Mesenchymal stem cell (in vitro differentiated cells and primary cell): ENCODE results near the gene DRD5.

Source experiments
- DNase-seq: peaks from one replicate; pipeline ENCODE4 v3.0.0-alpha.2; 2013
- H2AFZ ChIP-seq: one replicate; pipeline ENCODE4 v1.6.1; 2013; ENCODE audit warnings: low read depth, mild to moderate bottlenecking, control low read depth, inconsistent platforms, low read length, moderate library complexity
- H2AK5ac ChIP-seq: 2 replicates; pipeline ENCODE4 v1.6.1; 2013; ENCODE audit warnings: low read length, moderate library complexity, mild to moderate bottlenecking, inconsistent platforms; ENCODE audit not compliant: severe bottlenecking
- H2BK120ac ChIP-seq: one replicate; pipeline ENCODE4 v1.6.1; 2013; ENCODE audit warnings: low read depth, mild to moderate bottlenecking, inconsistent platforms, low read length, moderate library complexity
- H2BK12ac ChIP-seq, 2 experiments: one replicate each; pipeline ENCODE4 v1.6.1; 2013; ENCODE audit warnings: inconsistent platforms in 2 of 2, low read length in 2 of 2, mild to moderate bottlenecking in 2 of 2, moderate library complexity in 2 of 2, control low read depth in 1 of 2
- H2BK15ac ChIP-seq: one replicate; pipeline ENCODE4 v1.6.1; 2013; ENCODE audit warnings: mild to moderate bottlenecking, low read depth, inconsistent platforms; ENCODE audit not compliant: poor library complexity, severe bottlenecking
- H2BK5ac ChIP-seq: 2 replicates; pipeline ENCODE4 v1.6.1; 2013; ENCODE audit warnings: low read depth, mild to moderate bottlenecking, low read length, control low read depth, inconsistent platforms; ENCODE audit not compliant: poor library complexity, severe bottlenecking
- H3K14ac ChIP-seq, 2 experiments: one replicate each; pipeline ENCODE4 v1.6.1; 2013; ENCODE audit warnings: inconsistent platforms in 2 of 2, low read length in 2 of 2, control low read depth in 1 of 2, mild to moderate bottlenecking in 1 of 2, moderate library complexity in 1 of 2
- H3K18ac ChIP-seq, 2 experiments: one replicate each; pipeline ENCODE4 v1.6.1; 2013; ENCODE audit warnings: inconsistent platforms in 2 of 2, low read length in 2 of 2, control low read depth in 1 of 2, low read depth in 1 of 2, mild to moderate bottlenecking in 1 of 2
- H3K23ac ChIP-seq, 2 experiments: one replicate each; pipeline ENCODE4 v1.6.1; 2013; ENCODE audit warnings: inconsistent platforms in 2 of 2, low read length in 2 of 2, mild to moderate bottlenecking in 2 of 2, moderate library complexity in 2 of 2, control low read depth in 1 of 2
- H3K27ac ChIP-seq: 2 replicates; pipeline ENCODE4 v1.5.1; 2013; ENCODE audit warnings: mild to moderate bottlenecking, moderate library complexity, low read length, control low read depth, inconsistent platforms; ENCODE audit not compliant: poor library complexity, severe bottlenecking
- H3K27me3 ChIP-seq, 2 experiments: 2 replicates each; pipeline versions ENCODE4 v1.6.1 to v1.7.0; 2013; ENCODE audit warnings: low read length in 2 of 2, mild to moderate bottlenecking in 2 of 2, moderate library complexity in 2 of 2, control low read depth in 1 of 2, inconsistent platforms in 1 of 2; ENCODE audit not compliant: control insufficient read depth in 1 of 2, insufficient read depth in 1 of 2
- H3K36me3 ChIP-seq, 2 experiments: 2 replicates each; pipeline versions ENCODE4 v1.6.1 to v1.7.0; 2013; ENCODE audit warnings: low read length in 2 of 2, control low read depth in 1 of 2, inconsistent platforms in 1 of 2, low read depth in 1 of 2, mild to moderate bottlenecking in 1 of 2; ENCODE audit not compliant: insufficient read depth in 2 of 2, control insufficient read depth in 1 of 2
- H3K4ac ChIP-seq, 2 experiments: one replicate each; pipeline ENCODE4 v1.6.1; 2013; ENCODE audit warnings: inconsistent platforms in 2 of 2, low read length in 2 of 2, mild to moderate bottlenecking in 2 of 2, moderate library complexity in 2 of 2, control low read depth in 1 of 2, low read depth in 1 of 2
- H3K4me1 ChIP-seq: 2 replicates; pipeline ENCODE4 v1.6.1; 2013; ENCODE audit warnings: low read depth, low read length, control low read depth; ENCODE audit not compliant: control insufficient read depth, insufficient read depth
- H3K4me2 ChIP-seq: 2 replicates; pipeline ENCODE4 v1.6.1; 2013; ENCODE audit warnings: low read length, mild to moderate bottlenecking, inconsistent platforms; ENCODE audit not compliant: poor library complexity, severe bottlenecking
- H3K4me3 ChIP-seq, 2 experiments: 2 replicates each; pipeline versions ENCODE4 v1.5.1 to v1.7.0; 2013; ENCODE audit warnings: low read length in 2 of 2, mild to moderate bottlenecking in 2 of 2, control low read depth in 1 of 2, low read depth in 1 of 2; ENCODE audit not compliant: insufficient read depth in 1 of 2
- H3K79me1 ChIP-seq: replicated peaks from 2 replicates; pipeline ENCODE4 v1.6.1; 2013; ENCODE audit warnings: mild to moderate bottlenecking, control low read depth, low read length, inconsistent platforms; ENCODE audit not compliant: poor library complexity, severe bottlenecking
- H3K9ac ChIP-seq: 2 replicates; pipeline ENCODE4 v1.7.0; 2013; ENCODE audit warnings: mild to moderate bottlenecking, low read length, moderate library complexity
- H3K9me3 ChIP-seq: 2 replicates; pipeline ENCODE4 v1.7.0; 2013; ENCODE audit warnings: mild to moderate bottlenecking, low read length; ENCODE audit not compliant: control insufficient read depth
- H4K8ac ChIP-seq: one replicate; pipeline ENCODE4 v1.6.1; 2013; ENCODE audit warnings: inconsistent platforms, mild to moderate bottlenecking, low read length, moderate library complexity
- H4K91ac ChIP-seq: one replicate; pipeline ENCODE4 v1.6.1; 2013; ENCODE audit warnings: mild to moderate bottlenecking, low read length, inconsistent platforms
- WGBS: methylation state at CpG from one replicate; pipeline ENCODE4 v1.1.7; 2013; ENCODE audit warnings: mixed read lengths; 5-methylcytosine and 5-hydroxymethylcytosine counted together

Gene DRD5

GRCh38 chr4:9825049-9825448, 43.6 kb downstream of the DRD5 start:
- Histone ChIP-seq H3K27me3 (no peaks in the 10 kb centered on the region), H2BK5ac (no peak overlapping the region), H3K9me3 (no peaks in the 10 kb centered on the region), H3K14ac (no peak overlapping the region), H3K4me2 (no peak overlapping the region), H2AFZ (no peak overlapping the region), H3K4me3 (no peak overlapping the region), H3K27ac (no peak overlapping the region), H4K91ac (no peak overlapping the region), H2BK15ac (no peak overlapping the region), H3K9ac (no peak overlapping the region), H2BK120ac (no peak overlapping the region), H4K8ac (no peak overlapping the region), H3K18ac (no peak overlapping the region), H3K4me1 (no peaks in the 10 kb centered on the region), H2AK5ac (no peak overlapping the region), H3K36me3 (no peaks in the 10 kb centered on the region), H2BK12ac (no peak overlapping the region), H3K79me1 (no peaks in the 10 kb centered on the region), H3K23ac (no peak overlapping the region), H3K4ac (no peak overlapping the region)
- WGBS = 72% methylated on average over 3 of the region's 3 CpGs
- no peak for DNase-seq

- no peaks in the 10 kb centered on the region for H3K9me3 ChIP-seq
- no peak overlapping the region for H2BK120ac ChIP-seq
- no peak overlapping the region for H3K4me3 ChIP-seq
- no CpG with 5 or more reads among the region's 1 CpG for WGBS
- no peak overlapping the region for H3K18ac ChIP-seq
- no peak overlapping the region for H3K23ac ChIP-seq
- no peak overlapping the region for H3K4me2 ChIP-seq
- no peak overlapping the region for H4K8ac ChIP-seq
- no peak overlapping the region for H2BK5ac ChIP-seq
- H2AK5ac ChIP-seq = no peak overlapping the region
- no peak overlapping the region for H2AFZ ChIP-seq
- H3K27me3 ChIP-seq = no peaks in the 10 kb centered on the region
- H3K4me1 ChIP-seq = no peaks in the 10 kb centered on the region
- H3K79me1 ChIP-seq = no peaks in the 10 kb centered on the region
- no peak overlapping the region for H3K14ac ChIP-seq
- no peak for DNase-seq
- no peak overlapping the region for H4K91ac ChIP-seq
- H3K27ac ChIP-seq = no peak overlapping the region
- H3K36me3 ChIP-seq = no peaks in the 10 kb centered on the region
- no peak overlapping the region for H3K4ac ChIP-seq
- no peak overlapping the region for H2BK15ac ChIP-seq
- H3K9ac ChIP-seq = no peak overlapping the region
- H2BK12ac ChIP-seq = no peak overlapping the region
These were observed 45.1 kb downstream of the DRD5 start for GRCh38 chr4:9826551-9826950.

DNA sequence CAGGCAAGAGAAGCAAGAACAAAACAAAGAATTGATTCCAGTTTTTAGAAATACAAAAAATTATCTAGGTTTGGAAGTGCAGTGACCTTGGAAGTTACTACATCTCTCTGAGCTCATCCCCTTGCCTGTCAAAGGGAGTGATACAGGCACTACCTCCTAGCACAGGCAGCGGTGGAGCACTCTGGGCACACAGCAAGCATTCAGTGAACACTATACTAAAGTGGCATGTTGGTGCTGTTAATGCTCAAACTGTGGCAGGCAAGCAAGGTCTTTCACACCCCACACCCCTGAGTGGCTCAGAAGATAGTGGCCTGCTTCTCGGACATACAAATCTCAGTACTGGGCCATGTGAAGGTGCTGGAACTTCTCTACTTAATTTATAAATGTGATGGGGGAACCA, 51.2 kb downstream of the DRD5 start:
- Histone ChIP-seq H3K23ac (no peak overlapping the region), H3K27me3 (no peaks in the 10 kb centered on the region), H2BK12ac (no peak overlapping the region)

DNA sequence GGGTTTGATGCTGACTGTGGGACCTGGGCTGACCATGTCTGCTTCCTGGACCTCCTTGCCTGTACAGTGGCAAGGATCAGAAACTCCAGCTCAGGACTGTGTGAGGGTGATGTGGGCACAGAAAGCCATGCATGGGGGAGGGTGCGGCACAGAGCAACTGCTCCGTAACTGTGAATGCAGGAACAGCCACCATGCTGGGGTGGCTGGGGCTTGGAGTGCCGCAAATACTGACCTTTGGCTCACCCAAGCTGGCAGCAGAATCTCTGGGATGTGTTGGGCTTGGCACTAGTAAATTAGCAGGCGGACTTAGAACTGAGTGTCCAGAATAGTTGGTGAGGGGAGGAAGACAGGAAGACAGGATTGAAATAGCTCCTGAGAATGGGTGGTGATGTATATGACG, 52.0 kb downstream of the DRD5 start:
- no peaks in the 10 kb centered on the region for H3K4me1 ChIP-seq
- H4K8ac ChIP-seq = no peak overlapping the region
- no peak overlapping the region for H3K18ac ChIP-seq
- H3K27me3 ChIP-seq = no peaks in the 10 kb centered on the region
- no peak overlapping the region for H2BK15ac ChIP-seq
- H2AK5ac ChIP-seq = no peak overlapping the region
- H3K14ac ChIP-seq = no peak overlapping the region
- no peaks in the 10 kb centered on the region for H3K79me1 ChIP-seq
- no peak overlapping the region for H3K4me2 ChIP-seq
- no peak overlapping the region for H4K91ac ChIP-seq
- H3K9me3 ChIP-seq = no peaks in the 10 kb centered on the region
- H3K27ac ChIP-seq = no peak overlapping the region
- no peak overlapping the region for H2BK5ac ChIP-seq
- WGBS = 68% methylated on average over 5 of the region's 5 CpGs
- no peak overlapping the region for H2BK120ac ChIP-seq
- H3K9ac ChIP-seq = no peak overlapping the region
- no peak overlapping the region for H2BK12ac ChIP-seq
- no peaks in the 10 kb centered on the region for H3K36me3 ChIP-seq
- no peak overlapping the region for H3K4me3 ChIP-seq
- no peak overlapping the region for H3K4ac ChIP-seq
- H3K23ac ChIP-seq = no peak overlapping the region
- H2AFZ ChIP-seq = no peak overlapping the region
- no peak for DNase-seq

More for the DNA sequence above, 51.2 kb downstream of the DRD5 start:
- Histone ChIP-seq H3K14ac (no peak overlapping the region), H2BK5ac (no peak overlapping the region), H3K4me3 (no peak overlapping the region), H2AFZ (no peak overlapping the region), H3K4me1 (no peaks in the 10 kb centered on the region), H3K9ac (no peak overlapping the region), H3K79me1 (no peaks in the 10 kb centered on the region), H3K9me3 (no peaks in the 10 kb centered on the region), H2BK15ac (no peak overlapping the region), H3K27ac (no peak overlapping the region), H3K36me3 (no peaks in the 10 kb centered on the region), H2AK5ac (no peak overlapping the region), H3K18ac (no peak overlapping the region), H4K91ac (no peak overlapping the region), H4K8ac (no peak overlapping the region), H3K4ac (no peak overlapping the region), H2BK120ac (no peak overlapping the region), H3K4me2 (no peak overlapping the region)
- 85% methylated on average over 2 of the region's 2 CpGs for whole genome bisulfite sequencing
- no peak for DNase-seq
